A673 (cell line): ENCODE data around the gene PSMA7. TPM values are rescaled to one million over a fixed set of nuclear protein-coding genes. Genes with fewer than 3 reads are reported as not detected.
A peak's percentile ranks its signal among the peaks of the same experiment; 100 is the strongest.

ENCODE experiments used
- BruUV-seq: library from RNA; stranded (reverse); fragments of 400-500 nt; replicated peaks from 2 replicates; lab custom pipeline; 2021; lab: Mats Ljungman, UMichigan
- CTCF ChIA-PET: fragments of 300-600 bp; sonication (Branson Sonifier 250); formaldehyde crosslinking; loops from one replicate; lab custom pipeline; 2022; ENCODE audit warnings: antibody characterized with exemption; lab: Charles Lee
- POLR2A ChIA-PET: fragments of 300-600 bp; sonication (Branson Sonifier 250); formaldehyde crosslinking; loops from one replicate; lab custom pipeline; 2022; ENCODE audit warnings: antibody characterized with exemption; ENCODE audit not compliant: low non-redundant PET; lab: Charles Lee
- DNase-seq: peaks from one replicate; pipeline ENCODE4 v3.0.0-alpha.2; 2015; ENCODE audit warnings: low spot score
- H3K27ac ChIP-seq: fragments of 200-600 bp; sonication (generic); 2 replicates; pipeline ENCODE4 v1.5.1; 2016; ENCODE audit warnings: mixed run types, low read depth, mild to moderate bottlenecking, mixed read lengths, antibody characterized with exemption, low read length; ENCODE audit not compliant: poor library complexity, severe bottlenecking
- H3K27me3 ChIP-seq: fragments of 200-600 bp; sonication (generic); replicated peaks from 2 replicates; pipeline ENCODE4 v1.6.1; 2017; ENCODE audit warnings: mixed run types, low read depth, mild to moderate bottlenecking, mixed read lengths, antibody characterized with exemption, low read length; ENCODE audit not compliant: insufficient read depth, poor library complexity
- H3K36me3 ChIP-seq: fragments of 200-600 bp; sonication (generic); 2 replicates; pipeline ENCODE4 v1.6.1; 2016; ENCODE audit warnings: mixed run types, mild to moderate bottlenecking, mixed read lengths, antibody characterized with exemption, low read length; ENCODE audit not compliant: insufficient read depth, poor library complexity, severe bottlenecking
- H3K4me1 ChIP-seq: fragments of 200-600 bp; sonication (generic); 2 replicates; pipeline ENCODE4 v1.6.1; 2017; ENCODE audit warnings: mixed run types, mild to moderate bottlenecking, mixed read lengths, antibody characterized with exemption, low read length; ENCODE audit not compliant: insufficient read depth, poor library complexity, severe bottlenecking
- H3K4me3 ChIP-seq: fragments of 200-600 bp; sonication (generic); 2 replicates; pipeline ENCODE4 v1.5.1; 2016; ENCODE audit warnings: low read depth, mixed run types, mild to moderate bottlenecking, mixed read lengths, low read length; ENCODE audit not compliant: poor library complexity, severe bottlenecking
- H3K9me3 ChIP-seq: fragments of 200-600 bp; sonication (generic); 2 replicates; pipeline ENCODE4 v1.6.1; 2016; ENCODE audit warnings: mixed run types, low read depth, mild to moderate bottlenecking, mixed read lengths, antibody characterized with exemption, low read length; ENCODE audit not compliant: poor library complexity, severe bottlenecking
- EZH2 ChIP-seq: fragments of 200-600 bp; sonication (generic); IDR thresholded peaks from 2 replicates; pipeline ENCODE4 v1.6.1; 2017; ENCODE audit warnings: borderline replicate concordance, low read depth, mild to moderate bottlenecking, mixed read lengths, antibody characterized with exemption, low read length; ENCODE audit not compliant: poor library complexity, severe bottlenecking
- intact Hi-C: fragments of 100-400 bp; cut with micrococcal nuclease; formaldehyde crosslinking; loops from one replicate; pipeline ENCODE4 v1.10.0; 2022; ENCODE audit not compliant: unreplicated experiment
- total RNA-seq: library from RNA; stranded (reverse); gene quantifications from 2 replicates; pipeline ENCODE4 v1.2.3, GENCODE V29; 2021
- TF ChIP-seq, protein P1 (sequence below): fragments of 300-800, 200-600 bp; sonication (generic); conservative IDR thresholded peaks from 2 replicates; pipeline ENCODE4 v1.5.1; 2017; ENCODE audit warnings: low read depth, mild to moderate bottlenecking, antibody characterized with exemption, low read length, moderate library complexity, mixed read lengths

The PSMA7 gene
- total RNA-seq, 1 experiment from 2014 or later: 593 TPM

- Histone ChIP-seq H3K27ac (no peak overlapping the region), H3K4me3 (no peak overlapping the region), H3K27me3 (no peaks in the 10 kb centered on the region), H3K36me3 (peaks cover 99% of the 10 kb centered on the region), H3K9me3 (no peaks in the 10 kb centered on the region), H3K4me1 (no peaks in the 10 kb centered on the region)
- DNase-seq: no peak
- intact Hi-C loops: loop anchor here (1.0 kb wide), 1 partner anchor 123 kb away; no protein-coding TSS in a partner anchor
- ChIA-PET CTCF (no interaction called here), POLR2A (no interaction called here)
- no peak for TF ChIP-seq EZH2
- TF ChIP-seq, protein P1, sequence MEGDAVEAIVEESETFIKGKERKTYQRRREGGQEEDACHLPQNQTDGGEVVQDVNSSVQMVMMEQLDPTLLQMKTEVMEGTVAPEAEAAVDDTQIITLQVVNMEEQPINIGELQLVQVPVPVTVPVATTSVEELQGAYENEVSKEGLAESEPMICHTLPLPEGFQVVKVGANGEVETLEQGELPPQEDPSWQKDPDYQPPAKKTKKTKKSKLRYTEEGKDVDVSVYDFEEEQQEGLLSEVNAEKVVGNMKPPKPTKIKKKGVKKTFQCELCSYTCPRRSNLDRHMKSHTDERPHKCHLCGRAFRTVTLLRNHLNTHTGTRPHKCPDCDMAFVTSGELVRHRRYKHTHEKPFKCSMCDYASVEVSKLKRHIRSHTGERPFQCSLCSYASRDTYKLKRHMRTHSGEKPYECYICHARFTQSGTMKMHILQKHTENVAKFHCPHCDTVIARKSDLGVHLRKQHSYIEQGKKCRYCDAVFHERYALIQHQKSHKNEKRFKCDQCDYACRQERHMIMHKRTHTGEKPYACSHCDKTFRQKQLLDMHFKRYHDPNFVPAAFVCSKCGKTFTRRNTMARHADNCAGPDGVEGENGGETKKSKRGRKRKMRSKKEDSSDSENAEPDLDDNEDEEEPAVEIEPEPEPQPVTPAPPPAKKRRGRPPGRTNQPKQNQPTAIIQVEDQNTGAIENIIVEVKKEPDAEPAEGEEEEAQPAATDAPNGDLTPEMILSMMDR: no peak
- TSS peak; percentile 46 for BruUV-seq
These were observed 8.4 kb downstream of the PSMA7 start for GRCh38 chr20:62134735-62135231.

DNA sequence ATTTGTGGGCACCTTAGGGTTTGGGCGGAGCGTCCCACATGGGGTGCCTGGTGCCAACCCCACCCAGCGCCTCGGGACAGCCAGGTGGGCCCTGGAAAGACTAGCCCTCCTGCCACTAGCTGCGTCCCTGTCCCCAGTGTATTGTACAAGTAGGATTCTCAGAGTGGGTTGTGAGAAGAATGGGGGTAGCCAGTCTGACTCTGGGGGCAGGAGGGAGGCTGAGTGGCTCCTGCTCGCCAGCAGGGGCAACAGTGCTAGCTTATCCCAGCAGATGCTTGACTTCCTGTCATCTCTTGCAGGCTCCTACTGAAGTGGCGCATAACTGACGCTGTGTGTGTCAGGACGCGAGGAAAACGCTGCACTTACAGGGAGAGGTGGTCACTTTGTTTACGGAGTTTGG, 9.3 kb downstream of the PSMA7 start:
- Histone ChIP-seq H3K4me3 (no peak overlapping the region), H3K9me3 (no peaks in the 10 kb centered on the region), H3K4me1 (peaks cover 5% of the 10 kb centered on the region), H3K36me3 (peaks cover 97% of the 10 kb centered on the region), H3K27me3 (no peaks in the 10 kb centered on the region), H3K27ac (no peak overlapping the region)
- intact Hi-C loops: no loop called here
- TF ChIP-seq, protein P1: peak; percentile 26; the same call in 1 of the 2 replicates
- TF ChIP-seq EZH2: no peak
- no TSS peak for BruUV-seq
- POLR2A ChIA-PET: no interaction called here
- CTCF ChIA-PET: interaction anchor here (0.6 kb wide), 1 partner anchor 123 kb away, joined by 3 read pairs; no protein-coding TSS in a partner anchor
- DNase-seq: peak; percentile 33

DNA sequence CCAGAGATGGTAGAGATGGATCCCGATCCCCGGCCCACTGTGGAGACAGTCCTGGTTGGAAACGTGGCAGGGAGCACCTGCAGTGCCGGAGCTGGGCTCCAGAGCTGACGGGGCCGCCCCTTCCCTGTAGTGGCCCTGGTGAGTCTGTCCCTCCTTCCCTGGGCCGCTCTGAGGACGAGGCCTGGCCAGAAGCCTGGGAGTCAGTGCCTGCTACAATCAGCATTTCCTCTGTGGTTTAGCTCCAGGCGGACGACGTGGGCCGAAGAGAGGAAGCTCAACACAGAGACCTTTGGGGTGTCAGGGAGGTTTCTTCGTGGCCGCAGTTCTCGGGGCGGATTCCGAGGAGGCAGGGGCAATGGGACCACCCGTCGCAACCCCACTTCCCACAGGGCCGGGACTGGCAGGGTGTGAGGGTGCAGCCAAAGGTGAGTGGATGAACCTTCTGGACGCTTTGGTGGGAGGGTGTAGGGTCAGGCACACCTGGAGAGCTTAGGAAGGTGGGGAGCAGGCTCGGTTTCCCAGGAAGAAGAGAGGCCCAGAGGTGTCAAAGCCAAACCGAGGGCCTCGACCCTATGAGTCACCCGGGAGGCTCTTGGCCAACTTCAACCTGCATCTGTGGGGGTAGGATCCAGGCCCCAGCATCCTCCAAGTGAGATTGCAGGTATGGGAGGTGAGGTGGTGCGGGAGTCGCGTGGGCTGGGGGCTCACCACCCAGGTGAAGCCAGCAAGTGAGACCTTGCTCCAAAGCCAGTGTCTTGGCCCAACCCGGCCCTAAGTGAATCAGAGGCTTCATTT, 9.9 kb downstream of the PSMA7 start:
- no peak overlapping the region for H3K4me3 ChIP-seq
- no TSS peak for BruUV-seq
- POLR2A ChIA-PET: no interaction called here
- H3K27me3 ChIP-seq: no peaks in the 10 kb centered on the region
- peaks cover 98% of the 10 kb centered on the region for H3K36me3 ChIP-seq
- CTCF ChIA-PET: interaction anchor here (0.6 kb wide), 1 partner anchor 122 kb away, joined by 3 read pairs; no protein-coding TSS in a partner anchor
- no peak for DNase-seq
- no peaks in the 10 kb centered on the region for H3K9me3 ChIP-seq
- peaks cover 5% of the 10 kb centered on the region for H3K4me1 ChIP-seq
- intact Hi-C loops: no loop called here
- TF ChIP-seq EZH2: no peak
- TF ChIP-seq, protein P1: no peak
- H3K27ac ChIP-seq: peak overlapping the region; percentile 13
